ENCODE measurements around the gene VAC14. TPM values are rescaled to one million over a fixed set of nuclear protein-coding genes. Genes with fewer than 3 reads are reported as not detected.
"Not testable (repeated sequence)": the region's sequence is repeated elsewhere in the genome, so short reads cannot be mapped to it uniquely, and the experiment has no call there.

The VAC14 gene
- total RNA-seq, 4 donors from 2014 or later, result 31.1 to 47.0 (median 37.0) TPM

- Histone ChIP-seq H3K27me3 (no peaks in the 10 kb centered on the region), H3K9me3 (no peaks in the 10 kb centered on the region), H3K36me3 (peaks cover 53 to 87% (median 72%) of the 10 kb centered on the region in 4 donors), H3K4me1 (peaks cover 21 to 52% (median 44%) of the 10 kb centered on the region in 4 donors), H3K27ac (replicated peaks in 1 of 4) (peak overlapping the region; percentile 34 to 99 (median 46)), H3K4me3 (no peak overlapping the region)
- intact Hi-C loops (cut with DNase I), result no loop called here
- DNase-seq (ENCODE audit: extremely low spot score), result no peak
- no peak for TF ChIP-seq POLR2A (IDR thresholded peaks at IDR 0.05; ENCODE audit: low read depth)
- TF ChIP-seq EP300 (IDR thresholded peaks at IDR 0.05), result no peak
- no peak for TF ChIP-seq POLR2AphosphoS5 (IDR thresholded peaks at IDR 0.05)
- TF ChIP-seq, protein P1, sequence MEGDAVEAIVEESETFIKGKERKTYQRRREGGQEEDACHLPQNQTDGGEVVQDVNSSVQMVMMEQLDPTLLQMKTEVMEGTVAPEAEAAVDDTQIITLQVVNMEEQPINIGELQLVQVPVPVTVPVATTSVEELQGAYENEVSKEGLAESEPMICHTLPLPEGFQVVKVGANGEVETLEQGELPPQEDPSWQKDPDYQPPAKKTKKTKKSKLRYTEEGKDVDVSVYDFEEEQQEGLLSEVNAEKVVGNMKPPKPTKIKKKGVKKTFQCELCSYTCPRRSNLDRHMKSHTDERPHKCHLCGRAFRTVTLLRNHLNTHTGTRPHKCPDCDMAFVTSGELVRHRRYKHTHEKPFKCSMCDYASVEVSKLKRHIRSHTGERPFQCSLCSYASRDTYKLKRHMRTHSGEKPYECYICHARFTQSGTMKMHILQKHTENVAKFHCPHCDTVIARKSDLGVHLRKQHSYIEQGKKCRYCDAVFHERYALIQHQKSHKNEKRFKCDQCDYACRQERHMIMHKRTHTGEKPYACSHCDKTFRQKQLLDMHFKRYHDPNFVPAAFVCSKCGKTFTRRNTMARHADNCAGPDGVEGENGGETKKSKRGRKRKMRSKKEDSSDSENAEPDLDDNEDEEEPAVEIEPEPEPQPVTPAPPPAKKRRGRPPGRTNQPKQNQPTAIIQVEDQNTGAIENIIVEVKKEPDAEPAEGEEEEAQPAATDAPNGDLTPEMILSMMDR (IDR thresholded peaks at IDR 0.05), result no peak
- 86% methylated on average over 10 of the region's 14 CpGs for WGBS
Observed at GRCh38 chr16:70676675-70677498, 124.1 kb downstream of the VAC14 start.

GRCh38 chr16:70675851-70676513 lies 125.0 kb downstream of the VAC14 start:
- H3K36me3 ChIP-seq, result peaks cover 57 to 96% (median 81%) of the 10 kb centered on the region in 4 donors

GRCh38 chr16:70674221-70675014 lies 126.5 kb downstream of the VAC14 start:
- no peak for TF ChIP-seq EP300 (IDR thresholded peaks at IDR 0.05)
- TF ChIP-seq, protein P1 (IDR thresholded peaks at IDR 0.05), result no peak
- TF ChIP-seq POLR2A (IDR thresholded peaks at IDR 0.05; ENCODE audit: low read depth), result no peak
- TF ChIP-seq POLR2AphosphoS5 (IDR thresholded peaks at IDR 0.05), result no peak
- DNase-seq (ENCODE audit: extremely low spot score), result no peak
- no peak overlapping the region for H3K4me3 ChIP-seq
- peaks cover 4 to 28% (median 19%) of the 10 kb centered on the region in 4 donors for H3K4me1 ChIP-seq
- intact Hi-C loops (cut with DNase I), result no loop called here
- H3K9me3 ChIP-seq, result no peaks in the 10 kb centered on the region
- peaks cover 67 to 98% (median 91%) of the 10 kb centered on the region in 4 donors for H3K36me3 ChIP-seq
- peak overlapping the region in 3 of 4 donors; percentile 18 to 99 (median 47) for H3K27ac ChIP-seq (replicated peaks in 1 of 4)
- H3K27me3 ChIP-seq, result no peaks in the 10 kb centered on the region
- whole genome bisulfite sequencing, result 84% methylated on average over 18 of the region's 18 CpGs

More at GRCh38 chr16:70675851-70676513, 125.0 kb downstream of the VAC14 start:
- Histone ChIP-seq H3K9me3 (no peaks in the 10 kb centered on the region), H3K4me1 (peaks cover 13 to 43% (median 34%) of the 10 kb centered on the region in 4 donors), H3K27me3 (no peaks in the 10 kb centered on the region), H3K27ac (replicated peaks in 1 of 4) (peak overlapping the region; percentile 34 to 99 (median 46)), H3K4me3 (no peak overlapping the region)
- WGBS, result 81% methylated on average over 3 of the region's 7 CpGs
- DNase-seq (ENCODE audit: extremely low spot score), result no peak
- intact Hi-C loops (cut with DNase I), result no loop called here
- TF ChIP-seq POLR2A (IDR thresholded peaks at IDR 0.05; ENCODE audit: low read depth) (no peak), EP300 (IDR thresholded peaks at IDR 0.05) (no peak)

DNA sequence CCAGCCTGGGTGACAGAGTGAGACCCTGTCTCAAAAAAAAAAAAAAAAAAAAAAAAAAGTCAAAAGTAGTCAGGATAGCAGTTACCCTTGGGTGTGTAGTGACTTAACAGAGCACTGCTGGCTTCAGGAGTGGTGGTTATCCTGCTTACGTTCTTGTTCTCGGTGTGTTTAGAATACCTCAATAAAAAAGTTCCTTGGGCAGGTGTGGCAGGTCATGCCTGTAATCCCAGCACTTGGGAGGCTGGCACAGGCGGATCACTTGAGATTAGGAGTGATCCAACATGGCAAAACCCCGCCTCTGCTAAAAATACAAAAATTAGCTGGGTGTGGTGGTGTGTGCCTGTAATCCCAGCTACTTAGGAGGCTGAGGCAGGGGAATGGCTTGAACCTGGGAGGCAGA lies 130.0 kb downstream of the VAC14 start:
- intact Hi-C loops (cut with DNase I), result not testable (repeated sequence)

DNA sequence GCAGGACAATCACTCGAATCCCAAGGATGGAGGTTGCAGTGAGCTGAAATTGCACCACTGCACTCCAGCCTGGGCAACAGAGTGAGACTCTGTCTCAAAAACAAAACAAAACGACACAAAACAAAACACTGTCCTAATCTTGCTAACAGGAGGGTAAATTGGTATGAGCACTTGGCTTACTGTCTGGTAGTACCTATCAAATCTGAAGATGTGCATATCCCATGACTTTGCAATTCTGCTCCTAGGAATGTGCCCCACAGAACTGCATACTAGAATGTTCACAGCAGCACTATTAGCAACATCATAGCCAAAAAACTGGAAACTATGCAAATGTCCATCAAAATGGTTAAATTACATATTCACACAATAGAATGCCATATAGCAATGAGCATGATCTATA lies 130.8 kb downstream of the VAC14 start:
- intact Hi-C loops (cut with DNase I), result no loop called here
- H3K27ac ChIP-seq (replicated peaks in 1 of 4), result peak overlapping the region in 1 of 4 donors; percentile 4
- peaks cover 59 to 98% (median 86%) of the 10 kb centered on the region in 4 donors for H3K36me3 ChIP-seq
- TF ChIP-seq EP300 (IDR thresholded peaks at IDR 0.05) (no peak), POLR2AphosphoS5 (IDR thresholded peaks at IDR 0.05) (no peak), POLR2A (IDR thresholded peaks at IDR 0.05; ENCODE audit: low read depth) (no peak)
- TF ChIP-seq, protein P1 (IDR thresholded peaks at IDR 0.05), result no peak
- H3K9me3 ChIP-seq, result no peaks in the 10 kb centered on the region
- WGBS, result 93% methylated on average over 2 of the region's 2 CpGs
- H3K4me3 ChIP-seq, result no peak overlapping the region
- no peaks in the 10 kb centered on the region for H3K4me1 ChIP-seq
- no peaks in the 10 kb centered on the region for H3K27me3 ChIP-seq
- DNase-seq (ENCODE audit: extremely low spot score), result no peak

More for the DNA sequence above, 130.0 kb downstream of the VAC14 start:
- Histone ChIP-seq H3K27ac (replicated peaks in 1 of 4) (peak overlapping the region in 1 of 4 donors; percentile 26), H3K36me3 (peaks cover 55 to 98% (median 86%) of the 10 kb centered on the region in 4 donors)
- not testable (repeated sequence) for H3K27me3 ChIP-seq; H3K9me3 ChIP-seq; H3K4me1 ChIP-seq; DNase-seq (ENCODE audit: extremely low spot score); H3K4me3 ChIP-seq
- 95% methylated on average over 4 of the region's 4 CpGs for WGBS

All from esophagus muscularis mucosa (tissue), 4 donors.